Measurements from ENCODE around the gene RPS2.
"Not testable (repeated sequence)": the region's sequence is repeated elsewhere in the genome, so short reads cannot be mapped to it uniquely, and the experiment has no call there.

The RPS2 gene

GRCh38 chr16:1947369-1947670 is 17.3 kb downstream of the RPS2 start:
- H3K4me1 Mint-ChIP-seq (ENCODE audit: low read depth), result peaks cover 13% of the 10 kb centered on the region

GRCh38 chr16:1946495-1947368 is 17.9 kb downstream of the RPS2 start:
- Mint-ChIP-seq H3K36me3 (ENCODE audit: low read depth) (no peaks in the 10 kb centered on the region), H3K4me1 (ENCODE audit: low read depth) (peaks cover 19% of the 10 kb centered on the region), H3K9me3 (no peaks in the 10 kb centered on the region), H3K27me3 (no peaks in the 10 kb centered on the region), H3K27ac (peak overlapping the region; percentile 0), H3K4me3 (no peak overlapping the region)

More at GRCh38 chr16:1947369-1947670, 17.3 kb downstream of the RPS2 start:
- H3K27me3 Mint-ChIP-seq, result no peaks in the 10 kb centered on the region
- no peak overlapping the region for H3K4me3 Mint-ChIP-seq
- no peaks in the 10 kb centered on the region for H3K9me3 Mint-ChIP-seq
- peak overlapping the region; percentile 0 for H3K27ac Mint-ChIP-seq
- no peaks in the 10 kb centered on the region for H3K36me3 Mint-ChIP-seq (ENCODE audit: low read depth)

- H3K27ac Mint-ChIP-seq, result no peak overlapping the region
Observed at GRCh38 chr16:1945559-1946391, 18.9 kb downstream of the RPS2 start.

GRCh38 chr16:1944612-1945199 is 19.9 kb downstream of the RPS2 start:
- no peaks in the 10 kb centered on the region for H3K9me3 Mint-ChIP-seq
- H3K27me3 Mint-ChIP-seq, result no peaks in the 10 kb centered on the region
- no peak overlapping the region for H3K27ac Mint-ChIP-seq
- H3K4me3 Mint-ChIP-seq, result peak overlapping the region; percentile 87
- H3K4me1 Mint-ChIP-seq (ENCODE audit: low read depth), result peaks cover 24% of the 10 kb centered on the region
- H3K36me3 Mint-ChIP-seq (ENCODE audit: low read depth), result no peaks in the 10 kb centered on the region

More at GRCh38 chr16:1945559-1946391, 18.9 kb downstream of the RPS2 start:
- Mint-ChIP-seq H3K4me1 (ENCODE audit: low read depth) (peaks cover 24% of the 10 kb centered on the region), H3K4me3 (no peak overlapping the region), H3K36me3 (ENCODE audit: low read depth) (no peaks in the 10 kb centered on the region), H3K9me3 (no peaks in the 10 kb centered on the region), H3K27me3 (no peaks in the 10 kb centered on the region)

- Mint-ChIP-seq H3K4me1 (ENCODE audit: low read depth) (peaks cover 24% of the 10 kb centered on the region), H3K9me3 (no peaks in the 10 kb centered on the region), H3K27me3 (no peaks in the 10 kb centered on the region), H3K4me3 (peak within 1 kb of the TSS; percentile 87), H3K27ac (peak within 1 kb of the TSS; percentile 73), H3K36me3 (ENCODE audit: low read depth) (peaks cover 5% of the 10 kb centered on the region)
Observed at GRCh38 chr16:1942810-1943726, 21.6 kb downstream of the RPS2 start, which contains the start of gene MSRB1. Gene MSRB1, minus strand, starts transcription at chr16:1943199. Its CDS starts 43 bp downstream, at chr16:1943156.

GRCh38 chr16:1942047-1942809 is 22.4 kb downstream of the RPS2 start:
- Mint-ChIP-seq H3K36me3 (ENCODE audit: low read depth) (peaks cover 5% of the 10 kb centered on the region), H3K4me1 (ENCODE audit: low read depth) (peaks cover 24% of the 10 kb centered on the region), H3K27ac (no peak overlapping the region), H3K9me3 (no peaks in the 10 kb centered on the region), H3K27me3 (no peaks in the 10 kb centered on the region), H3K4me3 (peak overlapping the region; percentile 87)

- Mint-ChIP-seq H3K27me3 (no peaks in the 10 kb centered on the region), H3K36me3 (ENCODE audit: low read depth) (peaks cover 5% of the 10 kb centered on the region), H3K4me1 (ENCODE audit: low read depth) (peaks cover 24% of the 10 kb centered on the region), H3K27ac (no peak overlapping the region), H3K4me3 (peak overlapping the region; percentile 87), H3K9me3 (no peaks in the 10 kb centered on the region)
Observed at GRCh38 chr16:1941162-1942046, 23.2 kb downstream of the RPS2 start.

- H3K4me1 Mint-ChIP-seq (ENCODE audit: low read depth), result peaks cover 24% of the 10 kb centered on the region
- H3K27ac Mint-ChIP-seq, result no peak overlapping the region
- H3K27me3 Mint-ChIP-seq, result no peaks in the 10 kb centered on the region
- no peaks in the 10 kb centered on the region for H3K9me3 Mint-ChIP-seq
- H3K36me3 Mint-ChIP-seq (ENCODE audit: low read depth), result peaks cover 5% of the 10 kb centered on the region
- H3K4me3 Mint-ChIP-seq, result no peak overlapping the region
Observed at GRCh38 chr16:1940273-1941161, 24.1 kb downstream of the RPS2 start.

- not testable (repeated sequence) for H3K27ac Mint-ChIP-seq; H3K9me3 Mint-ChIP-seq; H3K27me3 Mint-ChIP-seq; H3K4me3 Mint-ChIP-seq; H3K36me3 Mint-ChIP-seq (ENCODE audit: low read depth)
- peaks cover 24% of the 10 kb centered on the region for H3K4me1 Mint-ChIP-seq (ENCODE audit: low read depth)
Observed at GRCh38 chr16:1939833-1940232, 24.8 kb downstream of the RPS2 start.

GRCh38 chr16:1938910-1939309 is 25.7 kb downstream of the RPS2 start:
- H3K9me3 Mint-ChIP-seq, result no peaks in the 10 kb centered on the region
- H3K36me3 Mint-ChIP-seq (ENCODE audit: low read depth), result peaks cover 5% of the 10 kb centered on the region
- no peak overlapping the region for H3K27ac Mint-ChIP-seq
- peaks cover 18% of the 10 kb centered on the region for H3K4me1 Mint-ChIP-seq (ENCODE audit: low read depth)
- no peak overlapping the region for H3K4me3 Mint-ChIP-seq
- no peaks in the 10 kb centered on the region for H3K27me3 Mint-ChIP-seq

GRCh38 chr16:1938316-1938715 is 26.3 kb downstream of the RPS2 start:
- Mint-ChIP-seq H3K4me1 (ENCODE audit: low read depth) (peaks cover 13% of the 10 kb centered on the region), H3K36me3 (ENCODE audit: low read depth) (peaks cover 5% of the 10 kb centered on the region), H3K4me3 (no peak overlapping the region), H3K9me3 (no peaks in the 10 kb centered on the region), H3K27ac (no peak overlapping the region), H3K27me3 (no peaks in the 10 kb centered on the region)

GRCh38 chr16:1936945-1937479 is 27.6 kb downstream of the RPS2 start:
- Mint-ChIP-seq H3K27me3 (no peaks in the 10 kb centered on the region), H3K4me3 (no peak overlapping the region), H3K36me3 (ENCODE audit: low read depth) (peaks cover 5% of the 10 kb centered on the region), H3K9me3 (no peaks in the 10 kb centered on the region), H3K4me1 (ENCODE audit: low read depth) (peaks cover 8% of the 10 kb centered on the region), H3K27ac (no peak overlapping the region)
